Measurements from ENCODE around the gene UBAP2L. TPM values are rescaled to one million over a fixed set of nuclear protein-coding genes. Genes with fewer than 3 reads are reported as not detected.
"Not testable (repeated sequence)": the region's sequence is repeated elsewhere in the genome, so short reads cannot be mapped to it uniquely, and the experiment has no call there.

UBAP2L gene
- total RNA-seq, 4 donors from 2014 or later = 69.8 to 124 (median 83.0) TPM

- 47% methylated on average over 1 of the region's 1 CpG for WGBS
- H3K36me3 ChIP-seq = no peaks in the 10 kb centered on the region
- no peak for DNase-seq (ENCODE audit: low spot score in 2 of 2)
- no peak for TF ChIP-seq POLR2AphosphoS5 (IDR thresholded peaks at IDR 0.05)
- TF ChIP-seq CTCF (IDR thresholded peaks at IDR 0.05) = no peak
- TF ChIP-seq EP300 (IDR thresholded peaks at IDR 0.05) = no peak
- TF ChIP-seq POLR2A (IDR thresholded peaks at IDR 0.05) = no peak
- no peak within 1 kb of the TSS for H3K4me3 ChIP-seq
- H3K27ac ChIP-seq = no peak within 1 kb of the TSS
- H3K27me3 ChIP-seq = no peaks in the 10 kb centered on the region
- peaks cover 12% of the 10 kb centered on the region for H3K4me1 ChIP-seq
- H3K9me3 ChIP-seq = no peaks in the 10 kb centered on the region
These were observed 28.7 kb upstream of the UBAP2L start, which contains the start of gene TPM3 for GRCh38 chr1:154191990-154192461. Gene TPM3, minus strand, starts transcription at chr1:154192100. Its CDS starts 82 bp downstream, at chr1:154192018.

- Histone ChIP-seq H3K27ac (no peak overlapping the region), H3K4me1 (peaks cover 12% of the 10 kb centered on the region), H3K4me3 (no peak overlapping the region), H3K9me3 (no peaks in the 10 kb centered on the region), H3K27me3 (no peaks in the 10 kb centered on the region), H3K36me3 (no peaks in the 10 kb centered on the region)
- WGBS = 62% methylated on average over 3 of the region's 3 CpGs
- TF ChIP-seq POLR2AphosphoS5 (IDR thresholded peaks at IDR 0.05) = no peak
- TF ChIP-seq POLR2A (IDR thresholded peaks at IDR 0.05) = no peak
- TF ChIP-seq CTCF (IDR thresholded peaks at IDR 0.05) = no peak
- TF ChIP-seq EP300 (IDR thresholded peaks at IDR 0.05) = no peak
- no peak for DNase-seq (ENCODE audit: low spot score in 2 of 2)
These were observed 28.3 kb upstream of the UBAP2L start for GRCh38 chr1:154192476-154192875.

- H3K4me3 ChIP-seq = no peak overlapping the region
- peaks cover 13% of the 10 kb centered on the region for H3K4me1 ChIP-seq
- peak in 1 of 2 donors; percentile 67 for DNase-seq (ENCODE audit: low spot score in 2 of 2)
- no peak overlapping the region for H3K27ac ChIP-seq
- no peaks in the 10 kb centered on the region for H3K27me3 ChIP-seq
- H3K36me3 ChIP-seq = no peaks in the 10 kb centered on the region
- 42% methylated on average over 8 of the region's 8 CpGs for WGBS
- TF ChIP-seq POLR2AphosphoS5 (IDR thresholded peaks at IDR 0.05) = no peak
- no peak for TF ChIP-seq POLR2A (IDR thresholded peaks at IDR 0.05)
- no peak for TF ChIP-seq CTCF (IDR thresholded peaks at IDR 0.05)
- no peak for TF ChIP-seq EP300 (IDR thresholded peaks at IDR 0.05)
- H3K9me3 ChIP-seq = no peaks in the 10 kb centered on the region
These were observed 26.9 kb upstream of the UBAP2L start for GRCh38 chr1:154193821-154194220.

- H3K4me3 ChIP-seq = no peak overlapping the region
- no peaks in the 10 kb centered on the region for H3K36me3 ChIP-seq
- peaks cover 13% of the 10 kb centered on the region for H3K4me1 ChIP-seq
- H3K9me3 ChIP-seq = no peaks in the 10 kb centered on the region
- WGBS = 10% methylated on average over 5 of the region's 5 CpGs
- no peak for DNase-seq (ENCODE audit: low spot score in 2 of 2)
- no peak for TF ChIP-seq POLR2AphosphoS5 (IDR thresholded peaks at IDR 0.05)
- peak; percentile 17 to 47 for TF ChIP-seq CTCF (IDR thresholded peaks at IDR 0.05)
- H3K27ac ChIP-seq = no peak overlapping the region
- H3K27me3 ChIP-seq = no peaks in the 10 kb centered on the region
These were observed 21.8 kb upstream of the UBAP2L start for GRCh38 chr1:154198756-154199562.

- Histone ChIP-seq H3K27me3 (no peaks in the 10 kb centered on the region), H3K36me3 (no peaks in the 10 kb centered on the region), H3K27ac (no peak overlapping the region), H3K4me1 (peaks cover 9% of the 10 kb centered on the region), H3K9me3 (no peaks in the 10 kb centered on the region), H3K4me3 (no peak overlapping the region)
- WGBS = 87% methylated on average over 3 of the region's 3 CpGs
- no peak for DNase-seq (ENCODE audit: low spot score in 2 of 2)
- TF ChIP-seq EP300 (IDR thresholded peaks at IDR 0.05) (no peak), POLR2A (IDR thresholded peaks at IDR 0.05) (no peak), POLR2AphosphoS5 (IDR thresholded peaks at IDR 0.05) (no peak), CTCF (IDR thresholded peaks at IDR 0.05) (no peak)
These were observed 21.2 kb upstream of the UBAP2L start for GRCh38 chr1:154199563-154199879.

- H3K4me3 ChIP-seq; H3K27me3 ChIP-seq; H3K9me3 ChIP-seq; DNase-seq (ENCODE audit: low spot score in 2 of 2); H3K27ac ChIP-seq; H3K4me1 ChIP-seq: not testable (repeated sequence)
- WGBS = 94% methylated on average over 11 of the region's 11 CpGs
- H3K36me3 ChIP-seq = peaks cover 54% of the 10 kb centered on the region
These were observed 15.0 kb upstream of the UBAP2L start for GRCh38 chr1:154205778-154206177.
